H1 (cell line): ENCODE data around the gene IWS1. TPM values are rescaled to one million over a fixed set of nuclear protein-coding genes. Genes with fewer than 3 reads are reported as not detected.

Experiments used
- ASH2L ChIP-seq: fragments of 200-600, 300-600 bp; sonication (generic); IDR thresholded peaks from one replicate; pipeline ENCODE4 v1.7.1; 2017; ENCODE audit warnings: low read length
- CBX5 ChIP-seq: fragments of 300-800, 300-1000 bp; sonication (generic); IDR thresholded peaks from 2 replicates; pipeline ENCODE4 v1.7.1; 2016; ENCODE audit warnings: antibody characterized with exemption, low read length, low read depth
- CREB1 ChIP-seq: IDR thresholded peaks from 2 replicates; pipeline ENCODE4 v1.6.1; 2012; ENCODE audit warnings: inconsistent platforms
- CTBP2 ChIP-seq: IDR thresholded peaks from 2 replicates; pipeline ENCODE4 v1.7.0; 2011; ENCODE audit warnings: borderline replicate concordance, mild to moderate bottlenecking, moderate library complexity, mixed read lengths, low read length; ENCODE audit not compliant: insufficient read depth, insufficient read length
- GABPA ChIP-seq: IDR thresholded peaks from 2 replicates; pipeline ENCODE4 v1.6.1; 2011; ENCODE audit warnings: mild to moderate bottlenecking, low read length, moderate library complexity, borderline replicate concordance; ENCODE audit not compliant: insufficient read depth
- POLR2A ChIP-seq, 2 experiments: IDR thresholded peaks; 1 replicate in 1 of 2; 2 replicates in 1 of 2; pipeline ENCODE4 v1.6.1; 2011; ENCODE audit warnings: low read depth in 2 of 2, low read length in 2 of 2, mild to moderate bottlenecking in 2 of 2; ENCODE audit errors: control extremely low read depth in 1 of 2
- SAP30 ChIP-seq: fragments of 300-600 bp; sonication (generic); IDR thresholded peaks from 2 replicates; pipeline ENCODE4 v1.7.1; 2012; ENCODE audit warnings: low read length, moderate library complexity, mild to moderate bottlenecking, inconsistent platforms; ENCODE audit not compliant: insufficient read depth, insufficient replicate concordance
- SIN3A ChIP-seq, 2 experiments: IDR thresholded peaks in 1 of 2; conservative IDR thresholded peaks in 1 of 2; 2 replicates each; pipeline ENCODE4 v1.6.1; 2011 to 2012; ENCODE audit warnings: low read length in 2 of 2, improper control_type of control experiment in 1 of 2, low read depth in 1 of 2, mild to moderate bottlenecking in 1 of 2
- TBP ChIP-seq: IDR thresholded peaks from 2 replicates; pipeline ENCODE4 v1.6.1; 2011; ENCODE audit warnings: low read depth, low read length, improper control_type of control experiment
- TCF12 ChIP-seq: IDR thresholded peaks from 2 replicates; pipeline ENCODE4 v1.6.1; 2011; ENCODE audit warnings: low read depth, mild to moderate bottlenecking, low read length
- TEAD4 ChIP-seq: IDR thresholded peaks from 2 replicates; pipeline ENCODE4 v1.6.1; 2012; ENCODE audit warnings: low read depth, low read length, inconsistent platforms, mixed read lengths
- polyA plus RNA-seq, 7 experiments: library from polyadenylated mRNA; depleted of rRNA in 3 of 7; stranded (reverse) in 5 of 7; unstranded in 2 of 7; fragments of >200 nt in 5 of 7; fragments of 200-250 nt in 2 of 7; gene quantifications; 1 replicate in 5 of 7; 2 replicates in 1 of 7; 4 replicates in 1 of 7; pipeline versions ENCODE4 v1.2.1 to v1.2.3, GENCODE V29; 2011 to 2013; ENCODE audit warnings: missing spikeins in 2 of 7, mixed read lengths in 2 of 7
- total RNA-seq: library from RNA; stranded (reverse); fragmentation: NEBNext Ultra II Directional; extraction: Animal tissue kit (Norgen Biotek cat#: 25700); gene quantifications from 2 replicates; pipeline ENCODE4 v1.2.1, GENCODE V29; 2021
- TF ChIP-seq, protein P1 (sequence below): IDR thresholded peaks from 2 replicates; pipeline ENCODE4 v1.6.1; 2012; ENCODE audit warnings: low read length, inconsistent platforms

Gene IWS1
- total and polyA plus RNA-seq, 2 of the 8 experiments (the other 6 are each of a cell fraction or from before 2014, with no cell fraction given): 18.4 to 64.8 TPM

DNA sequence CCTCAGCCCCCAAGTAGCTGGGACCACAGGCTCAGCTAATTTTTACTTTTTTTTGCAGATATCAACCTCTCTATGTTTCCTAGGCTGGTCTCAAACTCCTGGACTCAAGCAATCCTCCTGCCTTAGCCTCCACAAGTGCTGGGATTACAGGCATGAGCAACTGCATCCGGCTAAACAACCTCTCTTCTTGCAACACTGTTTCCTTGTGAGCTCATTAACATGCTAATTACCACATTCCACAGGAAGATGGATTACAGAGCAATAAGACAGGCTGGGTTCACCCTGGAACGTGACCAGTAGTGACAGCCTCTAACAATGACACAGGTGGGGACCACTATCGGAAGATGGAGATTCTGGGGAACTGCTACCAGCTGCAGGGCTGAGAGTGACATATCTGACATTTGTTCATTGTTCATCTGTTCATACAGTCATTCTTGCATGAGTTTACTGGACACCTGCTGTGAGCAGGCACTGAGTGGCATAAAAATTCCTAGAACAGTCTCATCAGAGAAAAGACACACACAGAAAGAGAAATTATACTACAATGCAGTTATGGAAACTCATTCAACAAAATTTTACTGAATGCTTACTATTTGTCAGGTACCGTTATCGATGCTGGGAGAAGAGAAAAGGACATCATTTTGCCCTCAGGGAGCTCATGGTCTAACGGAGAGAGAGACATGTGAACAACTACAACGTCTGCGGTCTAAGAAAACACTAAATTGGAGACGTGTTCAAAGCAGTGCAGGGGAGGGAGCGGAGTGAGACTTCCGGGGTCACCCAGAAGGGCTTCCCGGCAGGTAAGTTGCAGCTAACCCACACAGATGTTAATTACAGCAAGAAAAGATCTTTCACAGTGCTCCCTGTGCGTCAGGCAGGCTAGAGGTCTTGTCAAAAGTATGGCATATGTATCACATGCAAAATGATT, 70.5 kb downstream of the IWS1 start (continued):
- TF ChIP-seq CREB1 (0 out of 2 replicates have a peak, but pooled peaks have one; percentile 14), TCF12 (no peak), CTBP2 (no peak), SAP30 (peak; percentile 61), TBP (no peak), GABPA (no peak), CBX5 (no peak), SIN3A (conservative IDR thresholded peaks at IDR 0.05 in 1 of 2, IDR thresholded peaks at IDR 0.05 in 1 of 2; ENCODE audit: low read depth in 1 of 2, low read length in 2 of 2) (0 out of 4 replicates have a peak, but pooled peaks of 1 of the 2 experiments have one; percentile 50), POLR2A (IDR thresholded peaks at IDR 0.05; ENCODE audit: control extremely low read depth in 1 of 2, low read depth in 2 of 2, low read length in 2 of 2) (no peak), ASH2L (peak; percentile 61), TEAD4 (peak; percentile 85)
- TF ChIP-seq, protein P1, sequence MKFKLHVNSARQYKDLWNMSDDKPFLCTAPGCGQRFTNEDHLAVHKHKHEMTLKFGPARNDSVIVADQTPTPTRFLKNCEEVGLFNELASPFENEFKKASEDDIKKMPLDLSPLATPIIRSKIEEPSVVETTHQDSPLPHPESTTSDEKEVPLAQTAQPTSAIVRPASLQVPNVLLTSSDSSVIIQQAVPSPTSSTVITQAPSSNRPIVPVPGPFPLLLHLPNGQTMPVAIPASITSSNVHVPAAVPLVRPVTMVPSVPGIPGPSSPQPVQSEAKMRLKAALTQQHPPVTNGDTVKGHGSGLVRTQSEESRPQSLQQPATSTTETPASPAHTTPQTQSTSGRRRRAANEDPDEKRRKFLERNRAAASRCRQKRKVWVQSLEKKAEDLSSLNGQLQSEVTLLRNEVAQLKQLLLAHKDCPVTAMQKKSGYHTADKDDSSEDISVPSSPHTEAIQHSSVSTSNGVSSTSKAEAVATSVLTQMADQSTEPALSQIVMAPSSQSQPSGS: 0 out of 2 replicates have a peak, but pooled peaks have one; percentile 50
